Measurements from ENCODE around the gene ATP5F1E. TPM values are rescaled to one million over a fixed set of nuclear protein-coding genes. Genes with fewer than 3 reads are reported as not detected.

ATP5F1E gene
- polyA plus RNA-seq (ENCODE audit: insufficient read length in 12 of 12) = 100 to 1,000 TPM in 10 of 12 donors, 10 to 100 TPM in 1, not detected in 1; 54.1 to 215 (median 171) TPM
- long read RNA-seq, donor 1, transcript ATP5F1E-201 (3 exons, 3,665 nt) = major isoform, 922 of 964 reads
- long read RNA-seq, donor 1, transcript ATP5F1E-202 (2 exons, 1,878 nt) = minor isoform, 14 of 964 reads
- long read RNA-seq, donor 1, partial matches to known transcripts = 28 of 964 reads
- long read RNA-seq, donor 1, other reads (novel, unspliced or antisense) = 0 of 964 reads
- long read RNA-seq, donor 2, transcript ATP5F1E-201 (3 exons, 3,665 nt) = major isoform, 656 of 729 reads
- long read RNA-seq, donor 2, transcript ATP5F1E-202 (2 exons, 1,878 nt) = minor isoform, 25 of 729 reads
- long read RNA-seq, donor 2, partial matches to known transcripts = 48 of 729 reads
- long read RNA-seq, donor 2, other reads (novel, unspliced or antisense) = 0 of 729 reads
- long read RNA-seq, donor 3, transcript ATP5F1E-202 (2 exons, 1,878 nt) = minor isoform, 12 of 363 reads
- long read RNA-seq, donor 3, transcript ATP5F1E-201 (3 exons, 3,665 nt) = major isoform, 338 of 363 reads
- long read RNA-seq, donor 3, partial matches to known transcripts = 13 of 363 reads
- long read RNA-seq, donor 3, other reads (novel, unspliced or antisense) = 0 of 363 reads
- long read RNA-seq, donor 4, transcript ATP5F1E-202 (2 exons, 1,878 nt) = minor isoform, 9 of 322 reads
- long read RNA-seq, donor 4, transcript ATP5F1E-201 (3 exons, 3,665 nt) = major isoform, 302 of 322 reads
- long read RNA-seq, donor 4, partial matches to known transcripts = 11 of 322 reads
- long read RNA-seq, donor 4, other reads (novel, unspliced or antisense) = 0 of 322 reads
- long read RNA-seq, donor 5, transcript ATP5F1E-202 (2 exons, 1,878 nt) = minor isoform, 13 of 966 reads
- long read RNA-seq, donor 5, transcript ATP5F1E-201 (3 exons, 3,665 nt) = major isoform, 923 of 966 reads
- long read RNA-seq, donor 5, partial matches to known transcripts = 30 of 966 reads
- long read RNA-seq, donor 5, other reads (novel, unspliced or antisense) = 0 of 966 reads
- long read RNA-seq, donor 6, transcript ATP5F1E-202 (2 exons, 1,878 nt) = minor isoform, 12 of 440 reads
- long read RNA-seq, donor 6, transcript ATP5F1E-201 (3 exons, 3,665 nt) = major isoform, 404 of 440 reads
- long read RNA-seq, donor 6, partial matches to known transcripts = 24 of 440 reads
- long read RNA-seq, donor 6, other reads (novel, unspliced or antisense) = 0 of 440 reads
- long read RNA-seq, donor 7, transcript ATP5F1E-201 (3 exons, 3,665 nt) = major isoform, 333 of 344 reads
- long read RNA-seq, donor 7, partial matches to known transcripts = 7 of 344 reads
- long read RNA-seq, donor 7, other reads (novel, unspliced or antisense) = 0 of 344 reads
- long read RNA-seq, donor 8, transcript ATP5F1E-201 (3 exons, 3,665 nt) = major isoform, 681 of 711 reads
- long read RNA-seq, donor 8, transcript ATP5F1E-202 (2 exons, 1,878 nt) = minor isoform, 14 of 711 reads
- long read RNA-seq, donor 8, partial matches to known transcripts = 16 of 711 reads
- long read RNA-seq, donor 8, other reads (novel, unspliced or antisense) = 0 of 711 reads
- long read RNA-seq, donor 9, transcript ATP5F1E-202 (2 exons, 1,878 nt) = minor isoform, 12 of 628 reads
- long read RNA-seq, donor 9, transcript ATP5F1E-201 (3 exons, 3,665 nt) = major isoform, 580 of 628 reads
- long read RNA-seq, donor 9, partial matches to known transcripts = 36 of 628 reads
- long read RNA-seq, donor 9, other reads (novel, unspliced or antisense) = 0 of 628 reads
- long read RNA-seq, donor 10, transcript ATP5F1E-201 (3 exons, 3,665 nt) = major isoform, 584 of 606 reads
- long read RNA-seq, donor 10, transcript ATP5F1E-202 (2 exons, 1,878 nt) = minor isoform, 6 of 606 reads
- long read RNA-seq, donor 10, partial matches to known transcripts = 15 of 606 reads
- long read RNA-seq, donor 10, other reads (novel, unspliced or antisense) = 0 of 606 reads
- long read RNA-seq, donor 11, transcript ATP5F1E-201 (3 exons, 3,665 nt) = major isoform, 803 of 839 reads
- long read RNA-seq, donor 11, transcript ATP5F1E-202 (2 exons, 1,878 nt) = minor isoform, 12 of 839 reads
- long read RNA-seq, donor 11, partial matches to known transcripts = 24 of 839 reads
- long read RNA-seq, donor 11, other reads (novel, unspliced or antisense) = 0 of 839 reads

GRCh38 chr20:59032023-59032712 is at the start of gene ATP5F1E:
Gene ATP5F1E, minus strand, starts transcription at chr20:59032335. Its CDS starts 84 bp downstream, at chr20:59032251.
- peak; percentile 91 for DNase-seq

GRCh38 chr20:59081036-59081435 is 48.9 kb upstream of the ATP5F1E start:
- no peak for DNase-seq

DNA sequence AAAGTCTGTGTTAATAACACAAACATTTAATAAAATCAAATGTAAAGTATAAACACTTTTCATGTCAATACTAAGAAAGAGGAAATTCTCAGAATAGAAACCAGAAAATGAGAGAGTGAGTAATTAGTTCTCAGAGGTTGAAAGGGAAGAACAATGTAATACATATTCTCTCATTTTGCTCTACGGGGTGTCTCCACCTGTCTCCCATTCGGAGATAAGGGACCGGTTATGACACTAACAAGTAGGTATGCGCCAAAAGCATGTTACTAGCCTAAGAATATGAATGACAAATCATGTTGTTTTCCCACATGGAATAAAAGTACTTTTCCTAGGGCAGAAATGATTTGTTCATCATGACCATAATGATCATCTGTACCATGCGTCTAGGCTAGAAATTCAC is 46.1 kb upstream of the ATP5F1E start:
- no peak for DNase-seq

DNA sequence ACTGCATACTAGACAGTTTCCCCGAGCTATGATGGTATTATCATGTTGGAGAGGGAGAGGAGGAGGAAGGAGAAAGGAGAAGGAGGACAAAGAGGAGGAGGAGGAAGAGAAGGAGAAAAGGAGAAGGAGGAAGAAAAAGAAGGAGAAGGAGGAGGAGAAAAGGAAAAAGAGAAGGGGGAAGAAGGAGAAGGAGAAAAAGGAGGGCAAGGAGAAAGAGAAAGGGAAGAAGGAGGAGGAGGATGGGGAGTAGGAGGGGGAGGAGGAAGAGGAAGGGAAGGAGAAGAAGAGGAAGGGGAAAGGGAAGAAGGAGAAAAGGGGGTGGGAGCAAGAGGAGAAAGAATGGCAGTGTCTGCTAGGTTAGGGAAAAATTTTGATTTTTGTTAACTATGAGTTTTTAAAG is 45.6 kb upstream of the ATP5F1E start:
- no peak for DNase-seq

DNA sequence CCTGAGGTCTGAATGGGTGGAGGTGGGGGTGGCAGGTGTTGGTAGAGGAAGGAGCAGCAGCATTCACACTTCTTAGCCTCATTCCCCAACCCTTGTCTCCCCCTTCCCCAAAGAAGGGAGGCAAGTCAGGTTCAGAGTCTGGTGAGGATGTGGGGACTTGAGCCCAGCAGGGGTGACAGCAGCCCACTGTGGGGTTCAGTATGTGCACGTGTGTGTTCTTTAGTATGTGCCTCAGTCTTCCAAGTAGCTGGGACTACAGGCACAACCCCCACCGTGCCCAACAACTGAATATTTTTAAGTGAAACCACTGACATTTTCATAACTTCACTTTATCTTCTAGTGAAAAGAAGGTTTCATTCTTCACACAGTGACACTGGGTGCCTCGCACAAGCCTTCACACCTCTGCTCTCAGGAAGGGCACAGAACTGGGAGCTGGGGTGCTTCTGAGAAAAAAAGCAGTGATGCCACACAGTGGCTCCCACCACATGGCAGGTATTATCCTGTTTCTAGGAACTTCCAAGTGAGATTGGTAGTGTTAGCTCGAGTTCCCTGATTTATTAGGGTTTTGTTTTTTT is 43.9 kb upstream of the ATP5F1E start:
- no peak for DNase-seq

- no peak for DNase-seq
Measured at GRCh38 chr20:59074456-59074855, 42.3 kb upstream of the ATP5F1E start.

- DNase-seq = no peak
Measured at GRCh38 chr20:59073582-59073981, 41.4 kb upstream of the ATP5F1E start.

DNA sequence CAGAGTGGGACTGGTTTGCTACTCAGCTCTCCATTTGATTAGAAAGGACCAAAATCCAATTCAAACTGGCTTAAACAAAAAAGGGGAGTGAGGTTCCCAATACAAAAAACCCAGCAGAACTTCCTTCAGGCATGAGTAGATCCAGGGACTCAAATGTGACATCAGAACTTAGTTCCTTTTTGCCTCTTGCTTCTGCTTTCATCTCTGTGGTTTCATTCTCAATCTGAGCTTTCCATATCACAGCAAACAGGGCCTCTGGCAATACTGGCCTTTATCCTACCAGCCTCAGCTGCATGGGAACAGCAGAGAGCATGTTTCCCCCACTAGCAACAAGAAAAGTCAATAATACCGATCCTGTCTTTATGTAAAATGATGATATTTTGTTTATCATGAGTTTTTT is 39.1 kb upstream of the ATP5F1E start:
- no peak for DNase-seq

- DNase-seq = no peak
Measured at GRCh38 chr20:59069026-59069425, 36.9 kb upstream of the ATP5F1E start.

GRCh38 chr20:59068534-59068933 is 36.4 kb upstream of the ATP5F1E start:
- DNase-seq = no peak

GRCh38 chr20:59064214-59064722 is 32.1 kb upstream of the ATP5F1E start:
- no peak for DNase-seq

GRCh38 chr20:59063358-59064213 is 31.5 kb upstream of the ATP5F1E start:
- DNase-seq = no peak

GRCh38 chr20:59062081-59062480 is 29.9 kb upstream of the ATP5F1E start:
- no peak for DNase-seq

- no peak for DNase-seq
Measured at GRCh38 chr20:59055302-59055701, 23.2 kb upstream of the ATP5F1E start.

GRCh38 chr20:59051666-59052185 is 19.6 kb upstream of the ATP5F1E start:
- DNase-seq = no peak

DNA sequence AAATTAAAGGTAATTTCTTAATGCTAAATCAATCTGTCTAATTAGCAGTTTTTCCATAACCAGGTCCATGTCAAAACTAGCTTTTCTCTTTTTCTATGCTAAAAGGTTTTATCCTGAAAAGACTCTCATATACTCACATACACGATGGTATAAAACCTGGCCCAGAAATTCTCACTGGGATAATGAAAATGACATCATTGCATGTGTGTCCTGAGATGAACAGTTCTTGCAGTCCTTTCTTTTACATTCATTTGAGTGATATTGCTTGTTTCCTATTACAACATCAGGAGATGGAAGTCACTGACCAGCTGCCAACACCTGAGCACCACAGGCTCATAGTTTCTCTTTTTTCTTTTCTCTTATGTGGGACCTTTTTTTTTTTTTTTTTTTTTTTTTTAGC is 18.3 kb upstream of the ATP5F1E start:
- no peak for DNase-seq

DNA sequence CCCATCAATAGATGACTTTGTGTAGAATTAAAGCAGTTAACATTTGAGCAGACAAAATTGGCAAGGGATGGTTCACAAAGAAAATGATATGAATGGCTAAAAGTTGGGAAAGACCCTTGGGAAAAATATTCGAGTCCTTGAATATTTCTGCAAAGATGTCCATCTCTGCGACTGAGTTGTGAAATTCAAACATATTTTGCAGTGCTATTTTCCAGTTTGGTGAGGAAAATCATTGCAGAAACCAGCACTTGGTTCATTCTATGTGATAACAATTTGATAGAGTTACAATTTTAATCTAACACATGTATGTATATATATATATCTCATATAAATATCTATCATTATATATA is 16.5 kb upstream of the ATP5F1E start:
- DNase-seq = no peak
